GM10266 (cell line): ENCODE measurements around the gene TXNDC9.
"Not testable (repeated sequence)": the region's sequence is repeated elsewhere in the genome, so short reads cannot be mapped to it uniquely, and the experiment has no call there.

Experiments used
- DNase-seq: peaks from one replicate; pipeline ENCODE4 v3.0.0; 2012; ENCODE audit errors: extremely low spot score
- CTCF ChIP-seq: IDR thresholded peaks from 2 replicates; pipeline ENCODE4 v1.5.1; 2012; ENCODE audit warnings: mild to moderate bottlenecking, low read depth; ENCODE audit not compliant: control insufficient read depth, insufficient read depth; ENCODE audit errors: missing control alignments

TXNDC9 gene

GRCh38 chr2:99278793-99279291, 57.3 kb downstream of the TXNDC9 start:
- DNase-seq, result no peak
- TF ChIP-seq CTCF, result no peak

- not testable (repeated sequence) for DNase-seq
Observed at GRCh38 chr2:99278195-99278765, 57.9 kb downstream of the TXNDC9 start.

GRCh38 chr2:99275882-99276281, 60.3 kb downstream of the TXNDC9 start:
- TF ChIP-seq CTCF, result no peak
- DNase-seq, result no peak
